IMR-90 (cell line): ENCODE measurements around the gene OGFOD2.
"Not testable (repeated sequence)": the region's sequence is repeated elsewhere in the genome, so short reads cannot be mapped to it uniquely, and the experiment has no call there.

Source experiments
- MAZ ChIP-seq: IDR thresholded peaks from 2 replicates; pipeline ENCODE4 v1.6.1; 2012; ENCODE audit warnings: low read depth, mild to moderate bottlenecking, low read length, improper control_type of control experiment, moderate library complexity, borderline replicate concordance
- POLR2A ChIP-seq: IDR thresholded peaks from 2 replicates; pipeline ENCODE4 v1.6.1; 2012; ENCODE audit warnings: mild to moderate bottlenecking, low read depth, low read length
- RAD21 ChIP-seq: IDR thresholded peaks from 2 replicates; pipeline ENCODE4 v1.6.1; 2012; ENCODE audit warnings: low read length, improper control_type of control experiment

GRCh38 chr12:122941351-122941750 is 33.7 kb upstream of the OGFOD2 start:
- TF ChIP-seq POLR2A, MAZ, RAD21: not testable (repeated sequence)
